Thyroid gland (tissue), 4 donors: ENCODE measurements around the gene LILRA6. TPM values are rescaled to one million over a fixed set of nuclear protein-coding genes. Genes with fewer than 3 reads are reported as not detected.
"Not testable (repeated sequence)": the region's sequence is repeated elsewhere in the genome, so short reads cannot be mapped to it uniquely, and the experiment has no call there.

Experiments
- DNase-seq, 2 donors: peaks; one replicate each; pipeline ENCODE4 v3.0.0-alpha.2; 2019
- H3K27ac ChIP-seq, 3 donors: fragments of 200-600 bp; sonication (generic); 1 replicate in 2 of 3; 2 replicates in 1 of 3; pipeline ENCODE4 v1.5.1; 2016 to 2019; ENCODE audit warnings: mild to moderate bottlenecking in 1 of 3, moderate library complexity in 1 of 3
- H3K27me3 ChIP-seq: fragments of 200-600 bp; sonication (generic); one replicate; pipeline ENCODE4 v1.5.1; 2019
- H3K36me3 ChIP-seq, 2 donors: fragments of 200-600 bp; sonication (generic); one replicate each; pipeline ENCODE4 v1.5.1; 2016 to 2019
- H3K4me1 ChIP-seq, 2 donors: fragments of 200-600 bp; sonication (generic); one replicate each; pipeline ENCODE4 v1.5.1; 2017 to 2019
- H3K4me3 ChIP-seq, 3 donors: fragments of 200-600 bp; sonication (generic); replicated peaks in 1 of 3; 1 replicate in 2 of 3; 2 replicates in 1 of 3; pipeline ENCODE4 v1.5.1; 2016; ENCODE audit warnings: mild to moderate bottlenecking in 1 of 3
- H3K9me3 ChIP-seq: fragments of 200-600 bp; sonication (generic); one replicate; pipeline ENCODE4 v1.5.1; 2017
- CTCF ChIP-seq, 6 experiments: fragments of 200-600 bp in 3 of 6; fragments of 450-650 bp in 3 of 6; sonication (generic) in 3 of 6; IDR thresholded peaks; one replicate each; pipeline ENCODE4 v1.5.1; 2016 to 2019; ENCODE audit warnings: antibody characterized with exemption in 6 of 6, mild to moderate bottlenecking in 2 of 6, inconsistent platforms in 1 of 6, moderate library complexity in 1 of 6
- POLR2A ChIP-seq, 2 donors: fragments of 450-650 bp; IDR thresholded peaks; one replicate each; pipeline ENCODE4 v1.6.1; 2017; ENCODE audit warnings: antibody characterized with exemption in 2 of 2, mild to moderate bottlenecking in 2 of 2, moderate library complexity in 1 of 2
- WGBS, 2 donors: methylation state at CpG; one replicate each; pipeline ENCODE4 v1.1.5; 2017; 5-methylcytosine and 5-hydroxymethylcytosine counted together
- intact Hi-C: fragments of 100-400 bp; cut with DNase I; formaldehyde crosslinking; loops from one replicate; pipeline ENCODE4 v1.15.1; 2023
- total RNA-seq, 4 donors: library from RNA; depleted of rRNA; stranded (reverse); fragments of >200 nt; gene quantifications; one replicate each; pipeline ENCODE4 v1.2.3, GENCODE V29; 2016

The LILRA6 gene
- 1 to 10 TPM in 2 of 4 donors, under 1 TPM in 1, not detected in 1; 0.46 to 1.6 (median 1.1) TPM for total RNA-seq

GRCh38 chr19:54242646-54243045 lies at the start of gene LILRA6:
TSS of gene LILRA6 (minus strand) at chr19:54242790.
- H3K36me3 ChIP-seq, DNase-seq, H3K4me3 ChIP-seq, H3K27me3 ChIP-seq, H3K4me1 ChIP-seq, H3K27ac ChIP-seq, intact Hi-C loops, H3K9me3 ChIP-seq: not testable (repeated sequence)
- WGBS, 2 donors, result no CpG with 5 or more reads among the region's 6 CpGs

- H3K4me1 ChIP-seq, H3K9me3 ChIP-seq, H3K27ac ChIP-seq, H3K4me3 ChIP-seq, intact Hi-C loops, DNase-seq, H3K27me3 ChIP-seq, H3K36me3 ChIP-seq: not testable (repeated sequence)
- WGBS, 2 donors, result 24 to 82% methylated on average over 3 to 8 of the region's 8 CpGs
These were observed 46.6 kb upstream of the LILRA6 start for GRCh38 chr19:54289160-54289559.

GRCh38 chr19:54287456-54287855 lies 44.9 kb upstream of the LILRA6 start:
- TF ChIP-seq CTCF (IDR thresholded peaks at IDR 0.05) (no peak), POLR2A (IDR thresholded peaks at IDR 0.05) (no peak)
- 70 to 78% methylated on average over 4 of the region's 4 CpGs for WGBS, 2 donors

GRCh38 chr19:54286283-54286682 lies 43.7 kb upstream of the LILRA6 start:
- H3K27me3 ChIP-seq, DNase-seq, H3K27ac ChIP-seq, H3K9me3 ChIP-seq, intact Hi-C loops, H3K36me3 ChIP-seq, H3K4me3 ChIP-seq, H3K4me1 ChIP-seq: not testable (repeated sequence)
- WGBS, 2 donors, result 72% methylated on average over 2 of the region's 10 CpGs; no CpG with 5 or more reads in 1 of the 2 donors

More at GRCh38 chr19:54287456-54287855, 44.9 kb upstream of the LILRA6 start:
- no peak overlapping the region for H3K4me3 ChIP-seq
- no peaks in the 10 kb centered on the region for H3K4me1 ChIP-seq
- DNase-seq, result no peak
- no peaks in the 10 kb centered on the region for H3K36me3 ChIP-seq
- intact Hi-C loops, result no loop called here
- no peaks in the 10 kb centered on the region for H3K9me3 ChIP-seq
- H3K27me3 ChIP-seq, result no peaks in the 10 kb centered on the region
- no peak overlapping the region for H3K27ac ChIP-seq

DNA sequence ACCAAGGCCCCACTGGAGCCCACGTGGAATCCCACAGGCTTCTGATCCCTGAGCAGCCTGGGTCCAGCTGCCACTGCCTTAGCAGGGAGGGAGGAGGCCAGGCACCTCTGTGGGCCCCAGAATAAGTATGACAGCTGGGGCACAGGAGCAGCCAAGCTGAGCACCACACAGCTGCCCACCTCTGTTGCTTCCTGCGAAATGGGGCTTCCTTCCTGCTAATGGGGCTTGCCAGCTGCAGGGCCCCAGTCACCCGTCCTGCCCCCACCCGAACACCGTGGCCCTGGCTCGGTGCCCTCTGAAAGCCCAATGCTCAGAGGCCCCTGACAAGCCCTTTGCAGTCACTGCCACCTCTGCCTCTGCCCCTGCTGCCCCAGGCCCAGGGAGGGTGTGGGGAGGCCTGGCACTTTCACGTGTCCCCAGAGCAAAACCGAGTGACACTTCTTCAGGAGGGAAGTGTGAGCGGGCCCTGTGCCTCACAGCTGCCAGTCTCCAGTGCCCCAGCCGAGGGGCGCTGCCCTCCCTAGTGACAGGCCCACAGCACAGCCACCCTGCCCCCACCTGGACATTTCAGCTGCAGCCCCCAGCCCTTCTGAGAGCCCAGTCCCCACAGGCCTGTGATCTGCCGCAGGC lies 43.0 kb upstream of the LILRA6 start:
- H3K4me1 ChIP-seq, intact Hi-C loops, H3K27me3 ChIP-seq, H3K9me3 ChIP-seq, H3K36me3 ChIP-seq, H3K27ac ChIP-seq, H3K4me3 ChIP-seq, DNase-seq: not testable (repeated sequence)
- WGBS, 2 donors, result 73 to 91% methylated on average over 4 of the region's 12 CpGs

DNA sequence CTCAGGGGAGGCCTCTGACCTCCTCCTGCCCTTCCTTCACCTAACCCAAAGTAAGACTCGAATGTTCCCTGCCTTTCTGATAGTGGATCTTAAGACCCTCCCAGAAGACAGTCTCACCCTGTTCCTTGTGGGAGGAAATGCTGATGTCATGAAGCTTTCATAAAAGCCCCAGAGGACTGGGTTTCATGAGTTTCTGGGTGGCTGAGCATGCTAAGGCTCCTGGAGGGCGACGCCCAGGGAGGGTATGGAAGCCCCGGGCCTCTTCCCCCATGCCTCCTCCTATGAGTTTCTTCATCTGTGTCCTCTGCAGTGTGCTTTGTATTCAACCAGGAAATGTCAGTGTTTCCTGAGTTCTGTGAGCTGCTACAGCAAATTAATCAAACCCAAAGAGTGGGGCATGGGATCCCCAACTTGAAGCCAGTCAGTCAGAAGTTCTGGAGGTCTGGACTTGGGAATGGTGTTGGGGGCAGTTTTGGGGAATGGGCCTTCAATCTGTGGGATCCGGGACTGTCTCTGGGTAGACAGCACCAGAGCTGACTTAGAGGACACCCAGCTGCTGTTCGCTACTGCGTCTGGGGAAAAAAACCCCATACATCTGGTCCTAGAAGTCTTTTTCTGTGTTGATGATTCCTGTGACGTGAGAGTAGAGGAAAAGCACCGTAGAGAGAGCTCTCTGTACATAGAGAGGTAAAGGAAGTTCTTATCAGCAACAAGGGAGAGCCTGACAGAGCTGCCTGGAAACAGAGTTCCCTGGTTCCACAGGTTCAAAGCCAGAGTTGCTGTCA lies 40.3 kb upstream of the LILRA6 start:
- H3K9me3 ChIP-seq, result no peaks in the 10 kb centered on the region
- intact Hi-C loops, result loop anchor here (5.0 kb wide), 1 partner anchor 304 kb away; no protein-coding TSS in a partner anchor
- no peak overlapping the region for H3K4me3 ChIP-seq
- 53 to 60% methylated on average over 7 to 9 of the region's 9 CpGs for WGBS, 2 donors
- TF ChIP-seq CTCF (IDR thresholded peaks at IDR 0.05), result no peak
- H3K27ac ChIP-seq, result no peak overlapping the region
- H3K4me1 ChIP-seq, result no peaks in the 10 kb centered on the region
- H3K27me3 ChIP-seq, result no peaks in the 10 kb centered on the region
- H3K36me3 ChIP-seq, result no peaks in the 10 kb centered on the region
- no peak for DNase-seq

DNA sequence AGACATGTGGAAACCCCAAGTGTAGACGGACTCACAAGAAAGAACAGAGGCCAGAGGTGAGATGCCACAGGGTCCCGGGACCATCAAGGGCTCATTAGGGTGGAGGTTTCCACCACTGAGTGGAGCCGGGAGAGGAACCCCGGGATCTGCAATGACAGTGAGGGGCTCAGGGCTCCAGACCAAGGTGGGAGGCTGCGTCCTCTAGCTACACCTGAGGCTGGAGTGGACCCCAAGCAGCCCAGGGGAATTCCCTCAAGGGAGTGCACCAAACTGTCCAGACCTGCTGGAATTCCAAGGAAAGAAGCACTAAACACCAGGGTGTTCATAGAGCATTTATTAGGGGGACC lies 39.1 kb upstream of the LILRA6 start:
- intact Hi-C loops, result loop anchor here (5.0 kb wide), 1 partner anchor 306 kb away; no protein-coding TSS in a partner anchor
- not testable (repeated sequence) for DNase-seq, H3K36me3 ChIP-seq, H3K4me3 ChIP-seq, H3K4me1 ChIP-seq, H3K9me3 ChIP-seq, H3K27ac ChIP-seq, H3K27me3 ChIP-seq
- 72 to 88% methylated on average over 4 to 5 of the region's 5 CpGs for WGBS, 2 donors
